Keratinocyte (primary cell): ENCODE measurements around the gene WDR44. TPM values are rescaled to one million over a fixed set of nuclear protein-coding genes. Genes with fewer than 3 reads are reported as not detected.

Experiments
- DNase-seq: peaks from one replicate; pipeline ENCODE4 v3.0.0-alpha.2; 2011; ENCODE audit warnings: low read depth, missing footprints, low spot score
- FAIRE-seq: peaks from 2 replicates; lab custom pipeline; 2011; peaks lifted over from hg19 to GRCh38; lab: Jason Lieb, UNC
- H2AFZ ChIP-seq: 2 replicates; pipeline ENCODE4 v1.6.0; 2012; ENCODE audit warnings: low read length, control low read depth, inconsistent platforms; ENCODE audit not compliant: control insufficient read depth
- H3K27ac ChIP-seq: 2 replicates; pipeline ENCODE4 v1.5.1; 2011; ENCODE audit warnings: low read length; ENCODE audit not compliant: control insufficient read depth, insufficient read depth
- H3K27me3 ChIP-seq: 3 replicates; pipeline ENCODE4 v1.6.0; 2011; ENCODE audit warnings: low read length; ENCODE audit not compliant: control insufficient read depth, insufficient read depth; ENCODE audit errors: extremely low read depth
- H3K36me3 ChIP-seq, 2 experiments: 2 replicates in 1 of 2; 3 replicates in 1 of 2; pipeline ENCODE4 v1.5.1; 2011; ENCODE audit warnings: low read length in 2 of 2, mild to moderate bottlenecking in 1 of 2; ENCODE audit not compliant: control insufficient read depth in 2 of 2, insufficient read depth in 2 of 2; ENCODE audit errors: extremely low read depth in 1 of 2
- H3K4me1 ChIP-seq: 3 replicates; pipeline ENCODE4 v1.5.1; 2011; ENCODE audit warnings: low read length; ENCODE audit not compliant: control insufficient read depth, insufficient read depth; ENCODE audit errors: extremely low read depth
- H3K4me2 ChIP-seq: 3 replicates; pipeline ENCODE4 v1.6.0; 2011; ENCODE audit warnings: low read depth, low read length; ENCODE audit not compliant: control insufficient read depth, insufficient read depth; ENCODE audit errors: extremely low read depth
- H3K4me3 ChIP-seq, 3 experiments: fragments of 200-600 bp in 1 of 3; sonication (generic) in 1 of 3; 2 replicates in 2 of 3; 3 replicates in 1 of 3; pipeline ENCODE4 v1.5.1; 2011 to 2016; ENCODE audit warnings: low read length in 3 of 3, mild to moderate bottlenecking in 3 of 3, control low read depth in 2 of 3, inconsistent platforms in 1 of 3, low read depth in 1 of 3, mixed read lengths in 1 of 3, mixed run types in 1 of 3, moderate library complexity in 1 of 3; ENCODE audit not compliant: control insufficient read depth in 2 of 3, insufficient read depth in 2 of 3; ENCODE audit errors: extremely low read depth in 1 of 3
- H3K79me2 ChIP-seq: 2 replicates; pipeline ENCODE4 v1.6.0; 2012; ENCODE audit warnings: low read length; ENCODE audit not compliant: control insufficient read depth, insufficient read depth
- H3K9ac ChIP-seq: 3 replicates; pipeline ENCODE4 v1.6.0; 2011; ENCODE audit warnings: low read length; ENCODE audit not compliant: control insufficient read depth, insufficient read depth; ENCODE audit errors: extremely low read depth
- H3K9me1 ChIP-seq: 3 replicates; pipeline ENCODE4 v1.6.0; 2011; ENCODE audit warnings: low read length; ENCODE audit not compliant: control insufficient read depth, insufficient read depth; ENCODE audit errors: extremely low read depth
- H3K9me3 ChIP-seq: 2 replicates; pipeline ENCODE4 v1.5.1; 2012; ENCODE audit warnings: low read depth, low read length; ENCODE audit not compliant: control insufficient read depth
- H4K20me1 ChIP-seq: 3 replicates; pipeline ENCODE4 v1.6.0; 2011; ENCODE audit warnings: low read length; ENCODE audit not compliant: control insufficient read depth, insufficient read depth; ENCODE audit errors: extremely low read depth
- CTCF ChIP-seq, 3 experiments: IDR thresholded peaks in 1 of 3; conservative IDR thresholded peaks in 1 of 3; optimal IDR thresholded peaks in 1 of 3; 2 replicates in 2 of 3; 3 replicates in 1 of 3; pipeline versions ENCODE3 to v1.5.1; 2011; ENCODE audit warnings: low read length in 3 of 3, mild to moderate bottlenecking in 3 of 3, moderate library complexity in 2 of 3, control low read depth in 1 of 3, inconsistent platforms in 1 of 3; ENCODE audit not compliant: insufficient read depth in 2 of 3; ENCODE audit errors: extremely low read depth in 1 of 3
- EZH2 ChIP-seq: IDR thresholded peaks from one replicate; pipeline ENCODE4 v1.6.1; 2012; ENCODE audit warnings: inconsistent platforms, mild to moderate bottlenecking, low read length, moderate library complexity
- dilution Hi-C: fragments of 300-500 bp; cut with MboI; formaldehyde crosslinking; loops from one replicate; pipeline ENCODE4 v1.7.0; 2020; ENCODE audit warnings: low sequenced_read_pairs; ENCODE audit not compliant: extremely low pct_ligation_motif_present
- polyA plus RNA-seq, 5 experiments: library from polyadenylated mRNA; depleted of rRNA in 3 of 5; stranded (reverse) in 3 of 5; stranded (forward) in 1 of 5; unstranded in 1 of 5; fragments of >200 nt; gene quantifications; 1 replicate in 1 of 5; 2 replicates in 3 of 5; 3 replicates in 1 of 5; pipeline versions ENCODE4 v1.2.1 to v1.2.3, GENCODE V29; 2011 to 2012; ENCODE audit warnings: missing spikeins in 2 of 5, low read depth in 1 of 5, low replicate concordance in 1 of 5

WDR44 gene
- polyA plus RNA-seq, 1 donor (not counting 4 experiments of a cell fraction or from before 2014, with no cell fraction given), result 22.9 TPM

- DNase-seq, result no peak
- FAIRE-seq, result no peak
- Histone ChIP-seq H3K9ac (no peak overlapping the region), H2AFZ (no peak overlapping the region), H3K9me3 (no peaks in the 10 kb centered on the region), H3K27me3 (no peaks in the 10 kb centered on the region), H4K20me1 (no peaks in the 10 kb centered on the region), H3K4me3 (no peak overlapping the region), H3K27ac (peak overlapping the region; percentile 14), H3K9me1 (peaks cover 2% of the 10 kb centered on the region), H3K4me2 (no peak overlapping the region), H3K79me2 (peaks cover 69% of the 10 kb centered on the region), H3K4me1 (peaks cover 29% of the 10 kb centered on the region), H3K36me3 (no peaks in the 10 kb centered on the region)
- no peak for TF ChIP-seq CTCF (optimal IDR thresholded peaks at IDR 0.05 in 1 of 3, IDR thresholded peaks at IDR 0.05 in 1 of 3, conservative IDR thresholded peaks at IDR 0.05 in 1 of 3; ENCODE audit: extremely low read depth in 1 of 3, insufficient read depth in 2 of 3, low read length in 3 of 3)
- TF ChIP-seq EZH2, result no peak
- dilution Hi-C loops, result no loop called here
These were observed 10.3 kb downstream of the WDR44 start for GRCh38 chrX:118356154-118356701.

- dilution Hi-C loops, result no loop called here
These were observed 14.7 kb downstream of the WDR44 start for GRCh38 chrX:118360429-118361125.

More at GRCh38 chrX:118360429-118361125, 14.7 kb downstream of the WDR44 start:
- Histone ChIP-seq H2AFZ (no peak overlapping the region), H3K4me3 (no peak overlapping the region), H3K27ac (peak overlapping the region; percentile 57), H3K9me3 (no peaks in the 10 kb centered on the region), H4K20me1 (no peaks in the 10 kb centered on the region), H3K9ac (no peak overlapping the region), H3K79me2 (peaks cover 72% of the 10 kb centered on the region), H3K27me3 (no peaks in the 10 kb centered on the region), H3K4me2 (no peak overlapping the region), H3K4me1 (peaks cover 9% of the 10 kb centered on the region), H3K36me3 (no peaks in the 10 kb centered on the region), H3K9me1 (peaks cover 2% of the 10 kb centered on the region)
- DNase-seq (no peak), FAIRE-seq (no peak)
- no peak for TF ChIP-seq CTCF (optimal IDR thresholded peaks at IDR 0.05 in 1 of 3, IDR thresholded peaks at IDR 0.05 in 1 of 3, conservative IDR thresholded peaks at IDR 0.05 in 1 of 3; ENCODE audit: extremely low read depth in 1 of 3, insufficient read depth in 2 of 3, low read length in 3 of 3)
- TF ChIP-seq EZH2, result no peak
